HCT116 (cell line): Measurements from ENCODE around the gene NCSTN. TPM values are rescaled to one million over a fixed set of nuclear protein-coding genes. Genes with fewer than 3 reads are reported as not detected.

Experiments used
- ATAC-seq: fragments of 200-7000 bp; cut with Tn5 transposase; 2 replicates; pipeline ENCODE4 v1.9.1; 2020; ENCODE audit warnings: mild to moderate bottlenecking, moderate library complexity
- BruUV-seq: library from RNA; stranded (reverse); fragments of 400-500 nt; replicated peaks from 2 replicates; lab custom pipeline; 2021; lab: Mats Ljungman, UMichigan
- CTCF ChIA-PET: fragments of 300-600 bp; sonication (Branson Sonifier 250); formaldehyde crosslinking; loops from one replicate; lab custom pipeline; 2021; ENCODE audit warnings: antibody characterized with exemption; lab: Charles Lee
- POLR2A ChIA-PET: fragments of 300-600, 350-600 bp; sonication (Branson Sonifier 250); formaldehyde crosslinking; loops from one replicate; lab custom pipeline; 2021; ENCODE audit warnings: antibody characterized with exemption; lab: Charles Lee
- RAD21 ChIA-PET, 2 experiments: fragments of 300-600 bp; sonication (Branson Sonifier 250); formaldehyde crosslinking; loops; one replicate each; lab custom pipeline; 2023; ENCODE audit warnings: low total read pairs in 2 of 2; ENCODE audit not compliant: uncharacterized antibody in 2 of 2, unreplicated experiment in 2 of 2, low non-redundant PET in 1 of 2; lab: Charles Lee
- DNase-seq: peaks from one replicate; pipeline ENCODE4 v3.0.0-alpha.2; 2010; ENCODE audit warnings: low read depth, low spot score
- H2AFZ ChIP-seq: fragments of 200-600 bp; shearing (Covaris generic), sonication (generic); 2 replicates; pipeline ENCODE4 v1.6.1; 2017; ENCODE audit warnings: low read depth, mixed run types, mixed read lengths, antibody characterized with exemption, low read length; ENCODE audit not compliant: poor library complexity, severe bottlenecking
- H3K27ac ChIP-seq: 2 replicates; pipeline ENCODE4 v1.5.1; 2012; ENCODE audit warnings: low read depth, low read length
- H3K27me3 ChIP-seq: fragments of 200-600 bp; sonication (generic); 2 replicates; pipeline ENCODE4 v1.6.1; 2016; ENCODE audit warnings: mixed run types, low read length, mixed read lengths; ENCODE audit not compliant: insufficient read depth
- H3K36me3 ChIP-seq, 2 experiments: fragments of 200-500 bp in 1 of 2; fragments of 200-600 bp in 1 of 2; sonication (Bioruptor generic) in 1 of 2; sonication (generic) in 1 of 2; 2 replicates each; pipeline versions ENCODE4 v1.5.1 to v1.6.1; 2014 to 2016; ENCODE audit warnings: low read length in 2 of 2, inconsistent platforms in 1 of 2, mixed read lengths in 1 of 2, mixed run types in 1 of 2; ENCODE audit not compliant: insufficient read depth in 2 of 2, control insufficient read depth in 1 of 2
- H3K4me1 ChIP-seq, 2 experiments: fragments of 200-600 bp in 1 of 2; sonication (generic) in 1 of 2; 2 replicates each; pipeline versions ENCODE4 v1.5.1 to v1.6.1; 2012 to 2017; ENCODE audit warnings: low read length in 2 of 2, inconsistent platforms in 1 of 2, mild to moderate bottlenecking in 1 of 2, mixed read lengths in 1 of 2, mixed run types in 1 of 2, moderate library complexity in 1 of 2; ENCODE audit not compliant: insufficient read depth in 2 of 2, control insufficient read depth in 1 of 2
- H3K4me2 ChIP-seq: fragments of 200-600 bp; sonication (generic); 2 replicates; pipeline ENCODE4 v1.6.1; 2017; ENCODE audit warnings: mixed run types, low read length, mixed read lengths
- H3K4me3 ChIP-seq, 2 experiments: fragments of 200-600 bp in 1 of 2; sonication (generic) in 1 of 2; replicated peaks in 1 of 2; 2 replicates each; pipeline ENCODE4 v1.5.1; 2011 to 2016; ENCODE audit warnings: low read length in 2 of 2, control low read depth in 1 of 2, low read depth in 1 of 2, mild to moderate bottlenecking in 1 of 2, mixed read lengths in 1 of 2, mixed run types in 1 of 2
- H3K79me2 ChIP-seq: fragments of 200-600 bp; sonication (generic); 2 replicates; pipeline ENCODE4 v1.6.1; 2017; ENCODE audit warnings: mild to moderate bottlenecking, mixed run types, low read length, moderate library complexity, mixed read lengths; ENCODE audit not compliant: insufficient read depth
- H3K9ac ChIP-seq: fragments of 200-600 bp; sonication (generic); 2 replicates; pipeline ENCODE4 v1.6.1; 2016; ENCODE audit warnings: low read length, mixed read lengths
- H3K9me2 ChIP-seq: fragments of 200-600 bp; sonication (generic), shearing (Covaris generic); 2 replicates; pipeline ENCODE4 v1.6.1; 2017; ENCODE audit warnings: mixed run types, mild to moderate bottlenecking, moderate library complexity; ENCODE audit not compliant: insufficient read depth
- H3K9me3 ChIP-seq, 2 experiments: fragments of 200-500 bp in 1 of 2; fragments of 200-600 bp in 1 of 2; sonication (Bioruptor generic) in 1 of 2; sonication (generic) in 1 of 2; 2 replicates each; pipeline ENCODE4 v1.6.1; 2014 to 2017; ENCODE audit warnings: low read length in 2 of 2, mixed read lengths in 2 of 2, inconsistent platforms in 1 of 2, low read depth in 1 of 2, mild to moderate bottlenecking in 1 of 2, mixed run types in 1 of 2, moderate library complexity in 1 of 2; ENCODE audit not compliant: control insufficient read depth in 1 of 2, insufficient read depth in 1 of 2
- H4K20me1 ChIP-seq: fragments of 200-600 bp; sonication (generic), shearing (Covaris generic); 2 replicates; pipeline ENCODE4 v1.6.1; 2017; ENCODE audit warnings: mixed run types, mild to moderate bottlenecking, moderate library complexity; ENCODE audit not compliant: insufficient read depth
- CEBPB ChIP-seq: IDR thresholded peaks from 2 replicates; pipeline ENCODE4 v1.6.1; 2012; ENCODE audit warnings: low read depth
- CTCF ChIP-seq, 3 experiments: fragments of 200-600 bp in 1 of 3; sonication (generic) in 1 of 3; IDR thresholded peaks in 2 of 3; conservative IDR thresholded peaks in 1 of 3; 2 replicates each; pipeline ENCODE4 v1.5.1; 2012 to 2017; ENCODE audit warnings: low read depth in 2 of 3, low read length in 2 of 3, antibody characterized with exemption in 1 of 3, borderline replicate concordance in 1 of 3, control low read depth in 1 of 3, mild to moderate bottlenecking in 1 of 3, mixed read lengths in 1 of 3, mixed run types in 1 of 3, moderate library complexity in 1 of 3; ENCODE audit not compliant: insufficient read depth in 1 of 3
- EZH2 ChIP-seq: fragments of 200-600 bp; sonication (generic); IDR thresholded peaks from 2 replicates; pipeline ENCODE4 v1.6.1; 2017; ENCODE audit warnings: antibody characterized with exemption, mixed run types
- EZH2phosphoT487 ChIP-seq: fragments of 200-600 bp; IDR thresholded peaks from 2 replicates; pipeline ENCODE4 v1.6.1; 2018; ENCODE audit warnings: antibody characterized with exemption, borderline replicate concordance
- POLR2A ChIP-seq: IDR thresholded peaks from 2 replicates; pipeline ENCODE4 v1.7.0; 2011; ENCODE audit warnings: borderline replicate concordance; ENCODE audit not compliant: insufficient read depth, insufficient read length; ENCODE audit errors: extremely low read depth
- REST ChIP-seq: IDR thresholded peaks from 2 replicates; pipeline ENCODE4 v1.6.1; 2012; ENCODE audit warnings: low read depth
- SIN3A ChIP-seq: IDR thresholded peaks from 2 replicates; pipeline ENCODE4 v1.6.1; 2012; ENCODE audit warnings: low read depth
- SP1 ChIP-seq: IDR thresholded peaks from 2 replicates; pipeline ENCODE4 v1.6.1; 2012; ENCODE audit warnings: low read depth
- intact Hi-C: fragments of 100-400 bp; cut with micrococcal nuclease; formaldehyde crosslinking; loops from 2 replicates; pipeline ENCODE4 v1.10.0; 2022
- total RNA-seq: library from RNA; stranded (reverse); gene quantifications from one replicate; pipeline ENCODE4 v1.2.1, GENCODE V29; 2021; ENCODE audit not compliant: unreplicated experiment

Gene NCSTN
- total RNA-seq, 1 experiment from 2014 or later = 68.4 TPM

GRCh38 chr1:160353223-160353622 is 10.0 kb downstream of the NCSTN start:
- ATAC-seq (no peak), DNase-seq (no peak)
- Histone ChIP-seq H2AFZ (no peak overlapping the region), H3K4me1 (no peaks in the 10 kb centered on the region), H3K27me3 (no peaks in the 10 kb centered on the region), H3K9me3 (no peaks in the 10 kb centered on the region), H3K4me3 (no peak overlapping the region), H4K20me1 (no peaks in the 10 kb centered on the region), H3K9me2 (no peaks in the 10 kb centered on the region), H3K79me2 (no peaks in the 10 kb centered on the region), H3K27ac (no peak overlapping the region), H3K9ac (no peak overlapping the region), H3K4me2 (no peak overlapping the region), H3K36me3 (peaks cover 41 to 58% of the 10 kb centered on the region in 2 experiments; a peak in 3 of 4 replicates)
- ChIA-PET RAD21 (no interaction called here), CTCF (interaction anchor here (0.7 to 3.1 kb wide), 3 partner anchors 63 to 160 kb away, joined by 3 to 21 read pairs (median 4); no protein-coding TSS in a partner anchor), POLR2A (interaction anchor here (0.6 kb wide), 1 partner anchor 35 kb away, joined by 3 read pairs; no protein-coding TSS in a partner anchor)
- TF ChIP-seq EZH2phosphoT487 (no peak), CEBPB (no peak), CTCF (IDR thresholded peaks at IDR 0.05 in 2 of 3, conservative IDR thresholded peaks at IDR 0.05 in 1 of 3; ENCODE audit: borderline replicate concordance in 1 of 3, insufficient read depth in 1 of 3, low read depth in 2 of 3, low read length in 2 of 3) (no peak), POLR2A (no peak), REST (no peak), EZH2 (no peak), SP1 (no peak), SIN3A (no peak)
- intact Hi-C loops = no loop called here
- no TSS peak for BruUV-seq
